Cardiac fibroblast (primary cell): ENCODE measurements around the gene ADGRA1.

Experiments used
- DNase-seq, 2 donors: peaks; one replicate each; pipeline versions ENCODE4 v3.0.0 to v3.0.0-alpha.2; 2010; ENCODE audit warnings: low read depth in 2 of 2
- H3K4me3 ChIP-seq, 2 donors: replicated peaks in 1 of 2; 1 replicate in 1 of 2; 2 replicates in 1 of 2; pipeline ENCODE4 v1.5.1; 2011; ENCODE audit warnings: low read depth in 2 of 2, low read length in 2 of 2, mild to moderate bottlenecking in 2 of 2, moderate library complexity in 1 of 2
- TF ChIP-seq, protein P1 (sequence below): IDR thresholded peaks from one replicate; pipeline ENCODE4 v1.5.1; 2011; ENCODE audit warnings: low read depth, mild to moderate bottlenecking, low read length, inconsistent platforms

Gene ADGRA1

GRCh38 chr10:133060022-133060421 lies 27.7 kb upstream of the ADGRA1 start:
- TF ChIP-seq, protein P1, sequence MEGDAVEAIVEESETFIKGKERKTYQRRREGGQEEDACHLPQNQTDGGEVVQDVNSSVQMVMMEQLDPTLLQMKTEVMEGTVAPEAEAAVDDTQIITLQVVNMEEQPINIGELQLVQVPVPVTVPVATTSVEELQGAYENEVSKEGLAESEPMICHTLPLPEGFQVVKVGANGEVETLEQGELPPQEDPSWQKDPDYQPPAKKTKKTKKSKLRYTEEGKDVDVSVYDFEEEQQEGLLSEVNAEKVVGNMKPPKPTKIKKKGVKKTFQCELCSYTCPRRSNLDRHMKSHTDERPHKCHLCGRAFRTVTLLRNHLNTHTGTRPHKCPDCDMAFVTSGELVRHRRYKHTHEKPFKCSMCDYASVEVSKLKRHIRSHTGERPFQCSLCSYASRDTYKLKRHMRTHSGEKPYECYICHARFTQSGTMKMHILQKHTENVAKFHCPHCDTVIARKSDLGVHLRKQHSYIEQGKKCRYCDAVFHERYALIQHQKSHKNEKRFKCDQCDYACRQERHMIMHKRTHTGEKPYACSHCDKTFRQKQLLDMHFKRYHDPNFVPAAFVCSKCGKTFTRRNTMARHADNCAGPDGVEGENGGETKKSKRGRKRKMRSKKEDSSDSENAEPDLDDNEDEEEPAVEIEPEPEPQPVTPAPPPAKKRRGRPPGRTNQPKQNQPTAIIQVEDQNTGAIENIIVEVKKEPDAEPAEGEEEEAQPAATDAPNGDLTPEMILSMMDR: no peak
- H3K4me3 ChIP-seq: no peak overlapping the region
- no peak for DNase-seq

DNA sequence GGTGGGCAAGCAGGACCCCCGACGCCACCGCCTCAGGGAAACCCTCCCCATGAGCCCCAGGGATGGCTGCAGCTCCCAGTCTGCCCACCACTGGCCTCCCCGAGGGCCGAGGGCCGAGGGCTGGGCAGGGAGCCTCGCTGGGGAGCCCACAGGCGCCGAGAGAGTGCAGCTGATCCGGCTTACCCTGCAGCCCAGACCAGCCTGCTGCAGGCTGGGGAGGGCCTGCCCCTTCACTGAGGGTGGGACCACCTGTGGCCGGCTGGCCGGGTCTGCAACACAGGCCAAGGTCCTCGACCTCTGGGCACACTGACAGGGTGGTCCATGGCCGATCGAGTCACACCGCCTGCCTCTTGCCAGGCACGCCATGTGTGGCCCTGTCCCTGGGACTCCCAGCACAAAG lies 27.3 kb upstream of the ADGRA1 start:
- TF ChIP-seq, protein P1: no peak
- no peak overlapping the region for H3K4me3 ChIP-seq
- DNase-seq: no peak

GRCh38 chr10:133060881-133061280 lies 26.8 kb upstream of the ADGRA1 start:
- no peak for DNase-seq
- TF ChIP-seq, protein P1: no peak
- H3K4me3 ChIP-seq: no peak overlapping the region

DNA sequence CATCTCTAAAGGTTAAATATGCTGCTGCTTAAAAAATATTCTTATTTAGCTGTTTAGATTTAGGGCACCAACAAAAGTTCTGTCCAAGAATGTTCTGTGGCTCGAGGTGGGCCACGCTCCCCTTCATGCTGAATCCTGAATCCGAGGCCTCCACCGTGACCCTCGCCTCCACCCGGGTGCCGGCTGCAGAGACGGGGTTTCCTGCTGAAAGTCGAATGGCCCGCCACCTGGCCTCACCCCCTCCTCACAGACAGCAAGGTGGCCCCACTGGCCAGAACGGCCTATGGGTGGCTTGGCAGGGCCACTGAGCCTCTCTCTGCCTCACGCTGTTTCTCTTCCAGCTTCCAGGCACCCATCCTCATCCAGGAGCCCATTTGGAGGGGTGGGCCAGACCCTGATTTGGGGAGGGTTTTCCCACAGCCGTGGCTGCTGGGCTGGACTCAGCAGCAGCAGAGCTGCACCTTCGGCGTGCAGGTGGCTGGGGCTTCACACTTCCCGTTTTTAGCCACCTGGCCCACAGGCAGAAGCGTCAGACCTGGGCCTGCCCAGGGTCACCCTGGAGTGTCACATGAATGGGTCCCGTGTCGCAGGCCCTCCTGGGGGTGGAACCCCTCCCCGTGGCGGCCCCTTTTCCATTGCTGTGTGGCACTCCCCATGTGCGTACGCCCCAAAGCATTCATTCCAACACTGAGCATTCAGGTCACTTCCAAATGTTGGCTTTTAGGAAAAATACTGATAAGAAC lies 26.3 kb upstream of the ADGRA1 start:
- DNase-seq: no peak
- no peak overlapping the region for H3K4me3 ChIP-seq
- TF ChIP-seq, protein P1: no peak

- DNase-seq: no peak
- H3K4me3 ChIP-seq: no peak overlapping the region
- TF ChIP-seq, protein P1: no peak
Measured at GRCh38 chr10:133062085-133062484, 25.6 kb upstream of the ADGRA1 start.

DNA sequence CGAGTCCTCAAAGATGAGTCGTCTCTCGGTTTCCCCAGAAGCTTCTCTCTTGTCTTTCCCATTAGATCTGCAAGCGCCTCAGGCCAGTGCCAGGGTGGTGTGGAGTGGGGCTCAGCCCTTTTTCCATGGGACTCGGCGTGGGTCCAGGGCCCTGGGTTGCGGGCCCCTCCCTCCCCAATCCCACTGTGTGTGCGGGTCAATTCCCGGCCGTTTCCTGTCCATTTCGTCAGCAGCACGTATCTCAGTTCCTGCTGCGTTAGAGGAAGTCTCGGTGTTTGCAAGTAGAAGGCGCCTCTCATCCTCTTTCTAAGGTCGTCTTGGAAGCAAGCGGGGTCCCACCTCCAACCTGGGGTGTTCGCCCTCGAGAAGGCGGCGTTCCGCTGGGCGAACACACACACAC lies 25.1 kb upstream of the ADGRA1 start:
- no peak for DNase-seq
- TF ChIP-seq, protein P1: no peak
- no peak overlapping the region for H3K4me3 ChIP-seq
